DND-41 (cell line): ENCODE measurements around the gene FOCAD.
A peak's percentile ranks its signal among the peaks of the same experiment; 100 is the strongest.

Experiments
- ATAC-seq: fragments of 200-7000 bp; cut with Tn5 transposase; 3 replicates; pipeline ENCODE4 v1.9.1; 2021; ENCODE audit warnings: low read depth; ENCODE audit not compliant: insufficient read depth
- DNase-seq: peaks from one replicate; pipeline ENCODE4 v3.0.0-alpha.2; 2020
- H2AFZ ChIP-seq: 2 replicates; pipeline ENCODE4 v1.6.0; 2012; ENCODE audit warnings: low read depth, low read length
- H3K27ac ChIP-seq: 2 replicates; pipeline ENCODE4 v1.5.1; 2012; ENCODE audit warnings: low read length, inconsistent platforms
- H3K27me3 ChIP-seq: fragments of 200-600 bp; sonication (generic); 2 replicates; pipeline ENCODE4 v1.6.0; 2012; ENCODE audit warnings: low read length, mild to moderate bottlenecking, inconsistent platforms; ENCODE audit not compliant: insufficient read depth, poor library complexity
- H3K36me3 ChIP-seq: 2 replicates; pipeline ENCODE4 v1.5.1; 2012; ENCODE audit warnings: low read length, inconsistent platforms; ENCODE audit not compliant: insufficient read depth
- H3K4me1 ChIP-seq: 2 replicates; pipeline ENCODE4 v1.5.1; 2012; ENCODE audit warnings: mild to moderate bottlenecking, low read length; ENCODE audit not compliant: insufficient read depth
- H3K4me2 ChIP-seq: 2 replicates; pipeline ENCODE4 v1.6.0; 2012; ENCODE audit warnings: mild to moderate bottlenecking, moderate library complexity, low read length, inconsistent platforms; ENCODE audit not compliant: insufficient read depth
- H3K4me3 ChIP-seq, 2 experiments: fragments of 200-600 bp in 1 of 2; shearing (Covaris generic) in 1 of 2; 2 replicates each; pipeline ENCODE4 v1.5.1; 2012 to 2016; ENCODE audit warnings: inconsistent platforms in 2 of 2, low read length in 2 of 2, mild to moderate bottlenecking in 2 of 2, low read depth in 1 of 2, moderate library complexity in 1 of 2
- H3K79me2 ChIP-seq: 2 replicates; pipeline ENCODE4 v1.6.0; 2012; ENCODE audit warnings: low read length, inconsistent platforms; ENCODE audit not compliant: insufficient read depth
- H3K9ac ChIP-seq: 2 replicates; pipeline ENCODE4 v1.6.0; 2012; ENCODE audit warnings: low read depth, mild to moderate bottlenecking, inconsistent platforms, low read length, moderate library complexity
- H3K9me3 ChIP-seq: 2 replicates; pipeline ENCODE4 v1.5.1; 2012; ENCODE audit warnings: low read length, moderate library complexity, mild to moderate bottlenecking, inconsistent platforms; ENCODE audit not compliant: insufficient read depth, severe bottlenecking
- H4K20me1 ChIP-seq: 2 replicates; pipeline ENCODE4 v1.6.0; 2012; ENCODE audit warnings: low read length; ENCODE audit not compliant: insufficient read depth
- CTCF ChIP-seq: IDR thresholded peaks from 2 replicates; pipeline ENCODE4 v1.5.1; 2012; ENCODE audit warnings: borderline replicate concordance, low read length, moderate library complexity, mild to moderate bottlenecking; ENCODE audit not compliant: poor library complexity, severe bottlenecking; ENCODE audit errors: extremely low read depth
- EZH2 ChIP-seq: IDR thresholded peaks from 3 replicates; pipeline ENCODE4 v1.6.1; 2012; ENCODE audit warnings: borderline replicate concordance, low read depth, mild to moderate bottlenecking, moderate library complexity, low read length, inconsistent platforms; ENCODE audit not compliant: severe bottlenecking

FOCAD gene

DNA sequence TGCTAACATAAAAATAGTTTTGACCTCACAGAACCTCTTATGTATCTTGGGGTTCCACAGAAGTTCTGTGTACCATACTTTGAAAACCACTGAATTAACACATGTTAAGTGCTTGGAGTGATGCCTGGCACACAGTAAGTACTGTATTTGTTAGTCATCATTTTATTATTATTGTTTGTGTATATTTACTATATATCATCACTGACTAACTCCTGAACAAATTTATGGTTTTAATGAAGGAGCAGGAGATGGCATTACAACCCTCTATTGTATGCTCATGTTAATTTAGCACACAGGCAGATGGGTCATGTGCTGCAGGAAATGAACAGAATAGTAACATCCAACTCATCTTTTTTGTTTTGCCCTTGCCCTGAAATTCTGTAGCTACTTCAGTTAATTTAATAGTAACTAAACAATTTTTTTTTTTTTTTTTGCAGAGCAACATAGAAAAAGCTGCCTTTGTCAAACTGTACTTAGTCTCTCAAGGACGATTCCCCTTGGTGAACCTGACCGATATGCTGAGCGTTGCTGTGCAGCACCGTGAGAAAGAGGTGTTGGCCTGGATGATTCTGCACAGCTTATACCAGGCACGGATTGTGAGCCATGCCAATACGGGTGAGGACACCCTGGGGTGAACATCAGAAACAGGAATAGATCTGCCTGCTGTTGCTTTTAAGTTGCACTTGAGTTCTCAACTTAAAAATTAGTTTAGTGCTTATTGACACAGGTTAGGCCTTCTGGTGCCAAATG is 302.0 kb downstream of the FOCAD start:
- no peak overlapping the region for H3K9ac ChIP-seq
- H2AFZ ChIP-seq: no peak overlapping the region
- ATAC-seq (0 out of 3 replicates have a peak, but pooled peaks have one; percentile 22), DNase-seq (no peak)
- no peaks in the 10 kb centered on the region for H3K79me2 ChIP-seq
- no peaks in the 10 kb centered on the region for H3K9me3 ChIP-seq
- no peak overlapping the region for H3K27ac ChIP-seq
- H3K36me3 ChIP-seq: peaks cover 46% of the 10 kb centered on the region
- no peak overlapping the region for H3K4me2 ChIP-seq
- no peaks in the 10 kb centered on the region for H4K20me1 ChIP-seq
- no peaks in the 10 kb centered on the region for H3K27me3 ChIP-seq
- TF ChIP-seq CTCF (no peak), EZH2 (no peak)
- H3K4me3 ChIP-seq: no peak overlapping the region
- H3K4me1 ChIP-seq: no peaks in the 10 kb centered on the region

- Histone ChIP-seq H3K4me1 (no peaks in the 10 kb centered on the region), H3K27me3 (no peaks in the 10 kb centered on the region), H3K36me3 (peaks cover 39% of the 10 kb centered on the region), H3K9ac (no peak overlapping the region), H3K4me2 (no peak overlapping the region), H3K9me3 (no peaks in the 10 kb centered on the region), H4K20me1 (no peaks in the 10 kb centered on the region), H3K27ac (no peak overlapping the region), H3K79me2 (no peaks in the 10 kb centered on the region), H2AFZ (no peak overlapping the region), H3K4me3 (no peak overlapping the region)
- no peak for TF ChIP-seq CTCF
- TF ChIP-seq EZH2: no peak
- DNase-seq: no peak
- no peak for ATAC-seq
Observed at GRCh38 chr9:20987521-20987920, 303.5 kb downstream of the FOCAD start.

- Histone ChIP-seq H3K4me3 (no peak overlapping the region), H3K4me1 (no peaks in the 10 kb centered on the region), H3K79me2 (no peaks in the 10 kb centered on the region), H2AFZ (no peak overlapping the region), H3K9me3 (no peaks in the 10 kb centered on the region), H4K20me1 (no peaks in the 10 kb centered on the region), H3K9ac (no peak overlapping the region), H3K4me2 (no peak overlapping the region), H3K27me3 (no peaks in the 10 kb centered on the region), H3K27ac (no peak overlapping the region), H3K36me3 (peaks cover 36% of the 10 kb centered on the region)
- no peak for TF ChIP-seq CTCF
- TF ChIP-seq EZH2: no peak
- DNase-seq (no peak), ATAC-seq (no peak)
Observed at GRCh38 chr9:20988061-20988460, 304.0 kb downstream of the FOCAD start.
